ENCODE results near the gene HS3ST6. TPM values are rescaled to one million over a fixed set of nuclear protein-coding genes. Genes with fewer than 3 reads are reported as not detected.

The HS3ST6 gene
- total and polyA plus RNA-seq, 2 donors (not counting 3 experiments of a cell fraction or from before 2014, with no cell fraction given) = not detected

- DNase-seq (ENCODE audit: low read depth, low spot score) (no peak), FAIRE-seq (no peak)
- no peak overlapping the region for H3K4me3 ChIP-seq (replicated peaks in 1 of 3; ENCODE audit: insufficient read depth in 1 of 3, low read depth in 1 of 3, low read length in 3 of 3)
- intact Hi-C loops (cut with micrococcal nuclease) (no loop called here), dilution Hi-C loops (cut with MboI; ENCODE audit: extremely low pct_ligation_motif_present, low sequenced_read_pairs) (no loop called here)
- no peak overlapping the region for H3K9ac ChIP-seq (replicated peaks; ENCODE audit: extremely low read depth, insufficient read depth, low read length)
- ChIA-PET CTCF (interaction anchor here (0.7 to 1.9 kb wide), 4 partner anchors 10 to 37 kb away, joined by 3 to 7 read pairs (median 3); no protein-coding TSS in a partner anchor), POLR2A (no interaction called here)
- no TSS peak for BruUV-seq (replicated peaks)
- no peak for TF ChIP-seq FOS (IDR thresholded peaks at IDR 0.05; ENCODE audit: borderline replicate concordance, insufficient read depth, low read length)
- no peak for TF ChIP-seq MAX (IDR thresholded peaks at IDR 0.05; ENCODE audit: insufficient read depth, insufficient read length)
- no peak for TF ChIP-seq GATA2 (IDR thresholded peaks at IDR 0.05; ENCODE audit: insufficient read depth, insufficient read length, low read depth, low read length)
- no peak for TF ChIP-seq JUN (IDR thresholded peaks at IDR 0.05; ENCODE audit: borderline replicate concordance, insufficient read depth, insufficient read length, low read depth)
- TF ChIP-seq MYC (IDR thresholded peaks at IDR 0.05; ENCODE audit: low read depth, low read length) = no peak
- TF ChIP-seq POLR2AphosphoS5 (IDR thresholded peaks at IDR 0.05; ENCODE audit: insufficient read depth, low read depth, low read length) = no peak
- no peak for TF ChIP-seq EZH2 (IDR thresholded peaks at IDR 0.05; ENCODE audit: borderline replicate concordance, low read depth, low read length, severe bottlenecking)
- TF ChIP-seq, protein P1, sequence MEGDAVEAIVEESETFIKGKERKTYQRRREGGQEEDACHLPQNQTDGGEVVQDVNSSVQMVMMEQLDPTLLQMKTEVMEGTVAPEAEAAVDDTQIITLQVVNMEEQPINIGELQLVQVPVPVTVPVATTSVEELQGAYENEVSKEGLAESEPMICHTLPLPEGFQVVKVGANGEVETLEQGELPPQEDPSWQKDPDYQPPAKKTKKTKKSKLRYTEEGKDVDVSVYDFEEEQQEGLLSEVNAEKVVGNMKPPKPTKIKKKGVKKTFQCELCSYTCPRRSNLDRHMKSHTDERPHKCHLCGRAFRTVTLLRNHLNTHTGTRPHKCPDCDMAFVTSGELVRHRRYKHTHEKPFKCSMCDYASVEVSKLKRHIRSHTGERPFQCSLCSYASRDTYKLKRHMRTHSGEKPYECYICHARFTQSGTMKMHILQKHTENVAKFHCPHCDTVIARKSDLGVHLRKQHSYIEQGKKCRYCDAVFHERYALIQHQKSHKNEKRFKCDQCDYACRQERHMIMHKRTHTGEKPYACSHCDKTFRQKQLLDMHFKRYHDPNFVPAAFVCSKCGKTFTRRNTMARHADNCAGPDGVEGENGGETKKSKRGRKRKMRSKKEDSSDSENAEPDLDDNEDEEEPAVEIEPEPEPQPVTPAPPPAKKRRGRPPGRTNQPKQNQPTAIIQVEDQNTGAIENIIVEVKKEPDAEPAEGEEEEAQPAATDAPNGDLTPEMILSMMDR (IDR thresholded peaks at IDR 0.05; ENCODE audit: extremely low read depth in 1 of 2, insufficient read depth in 1 of 2, low read depth in 1 of 2, low read length in 2 of 2) = no peak
- no peak for TF ChIP-seq POLR2A (IDR thresholded peaks at IDR 0.05; ENCODE audit: low read depth, low read length)
- H3K4me2 ChIP-seq (ENCODE audit: insufficient read depth, low read length) = no peak overlapping the region
- H3K4me1 ChIP-seq (ENCODE audit: control insufficient read depth, extremely low read depth, insufficient read depth, low read length) = no peaks in the 10 kb centered on the region
- H3K27ac ChIP-seq (ENCODE audit: insufficient read depth, low read depth, low read length) = no peak overlapping the region
- no peak overlapping the region for H2AFZ ChIP-seq (ENCODE audit: low read depth, low read length)
- no peaks in the 10 kb centered on the region for H4K20me1 ChIP-seq (replicated peaks; ENCODE audit: control insufficient read depth, extremely low read depth, insufficient read depth, low read length)
- no peaks in the 10 kb centered on the region for H3K9me3 ChIP-seq (replicated peaks; ENCODE audit: control insufficient read depth, insufficient read depth, low read length)
- peaks cover 15 to 17% of the 10 kb centered on the region in 2 experiments for H3K27me3 ChIP-seq (ENCODE audit: control insufficient read depth in 2 of 2, insufficient read depth in 2 of 2, low read length in 2 of 2)
- no peaks in the 10 kb centered on the region for H3K36me3 ChIP-seq (ENCODE audit: control insufficient read depth in 2 of 2, extremely low read depth in 1 of 2, insufficient read depth in 2 of 2, low read length in 2 of 2)
- H3K79me2 ChIP-seq (ENCODE audit: control insufficient read depth, insufficient read depth, low read length) = no peaks in the 10 kb centered on the region
- H3K9me1 ChIP-seq (replicated peaks; ENCODE audit: control insufficient read depth, extremely low read depth, insufficient read depth, low read length) = no peaks in the 10 kb centered on the region
Measured at GRCh38 chr16:1913327-1914083, 4.7 kb downstream of the HS3ST6 start.
